Measurements from ENCODE around the gene SPAG4. TPM values are rescaled to one million over a fixed set of nuclear protein-coding genes. Genes with fewer than 3 reads are reported as not detected.

SPAG4 gene
- total RNA-seq, 4 donors from 2014 or later = 1.3 to 5.7 (median 2.6) TPM

DNA sequence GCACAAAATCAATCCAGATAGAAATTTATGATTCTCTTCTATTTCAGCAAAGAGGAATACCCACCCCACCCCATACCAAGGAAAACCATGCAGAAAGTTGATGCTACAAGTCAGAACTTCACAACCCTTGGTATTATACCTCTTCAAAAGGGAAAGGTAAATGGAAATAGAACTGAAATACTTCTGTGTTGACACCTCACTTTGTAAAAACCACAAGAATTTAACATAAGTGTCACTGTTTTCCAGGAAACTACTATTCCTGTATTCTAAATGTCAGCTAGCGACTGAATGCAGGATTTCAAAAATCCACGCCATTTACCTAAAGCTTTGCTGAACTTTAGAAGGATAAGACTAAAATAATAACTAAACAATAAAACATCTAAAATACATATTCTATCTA, 45.4 kb downstream of the SPAG4 start:
- WGBS, 2 donors = 69 to 71% methylated on average over 2 of the region's 2 CpGs
- TF ChIP-seq EP300 (IDR thresholded peaks at IDR 0.05) = no peak
- TF ChIP-seq POLR2A (IDR thresholded peaks at IDR 0.05) = no peak
- TF ChIP-seq, protein P1, sequence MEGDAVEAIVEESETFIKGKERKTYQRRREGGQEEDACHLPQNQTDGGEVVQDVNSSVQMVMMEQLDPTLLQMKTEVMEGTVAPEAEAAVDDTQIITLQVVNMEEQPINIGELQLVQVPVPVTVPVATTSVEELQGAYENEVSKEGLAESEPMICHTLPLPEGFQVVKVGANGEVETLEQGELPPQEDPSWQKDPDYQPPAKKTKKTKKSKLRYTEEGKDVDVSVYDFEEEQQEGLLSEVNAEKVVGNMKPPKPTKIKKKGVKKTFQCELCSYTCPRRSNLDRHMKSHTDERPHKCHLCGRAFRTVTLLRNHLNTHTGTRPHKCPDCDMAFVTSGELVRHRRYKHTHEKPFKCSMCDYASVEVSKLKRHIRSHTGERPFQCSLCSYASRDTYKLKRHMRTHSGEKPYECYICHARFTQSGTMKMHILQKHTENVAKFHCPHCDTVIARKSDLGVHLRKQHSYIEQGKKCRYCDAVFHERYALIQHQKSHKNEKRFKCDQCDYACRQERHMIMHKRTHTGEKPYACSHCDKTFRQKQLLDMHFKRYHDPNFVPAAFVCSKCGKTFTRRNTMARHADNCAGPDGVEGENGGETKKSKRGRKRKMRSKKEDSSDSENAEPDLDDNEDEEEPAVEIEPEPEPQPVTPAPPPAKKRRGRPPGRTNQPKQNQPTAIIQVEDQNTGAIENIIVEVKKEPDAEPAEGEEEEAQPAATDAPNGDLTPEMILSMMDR (IDR thresholded peaks at IDR 0.05) = no peak
- Histone ChIP-seq H3K27ac (peak overlapping the region in 2 of 4 donors; percentile 62 to 64), H3K27me3 (no peaks in the 10 kb centered on the region), H3K4me3 (peak overlapping the region in 1 of 4 donors; percentile 2), H3K4me1 (peaks cover 0 to 78% (median 47%) of the 10 kb centered on the region in 4 donors), H3K9me3 (no peaks in the 10 kb centered on the region), H3K36me3 (no peaks in the 10 kb centered on the region)
- DNase-seq (ENCODE audit: low spot score in 2 of 2) = no peak

DNA sequence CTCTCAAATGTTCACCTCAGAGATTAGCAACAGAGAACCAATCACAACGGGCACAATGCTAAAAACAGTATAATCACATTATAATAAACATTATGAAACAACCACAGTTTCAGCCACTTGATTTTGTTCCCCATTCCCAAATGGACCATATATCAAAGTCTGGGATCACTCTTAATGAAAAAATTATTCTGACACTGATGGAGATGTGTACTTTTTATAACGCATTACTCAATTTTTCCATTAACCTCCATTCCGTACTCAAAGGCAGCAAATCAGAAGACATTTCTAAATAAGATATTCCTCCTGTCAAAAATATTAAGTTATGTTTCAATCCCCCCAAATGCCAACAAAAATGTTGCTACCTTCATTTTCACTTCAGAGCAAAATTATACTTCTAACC, 46.3 kb downstream of the SPAG4 start:
- H3K4me1 ChIP-seq = peaks cover 0 to 69% (median 45%) of the 10 kb centered on the region in 4 donors
- 26 to 30% methylated on average over 3 of the region's 3 CpGs for WGBS, 2 donors
- H3K27ac ChIP-seq = peak overlapping the region in 2 of 4 donors; percentile 62 to 64
- no peaks in the 10 kb centered on the region for H3K27me3 ChIP-seq
- peak overlapping the region in 1 of 4 donors; percentile 2 for H3K4me3 ChIP-seq
- DNase-seq (ENCODE audit: low spot score in 2 of 2) = no peak
- H3K9me3 ChIP-seq = no peaks in the 10 kb centered on the region
- no peak for TF ChIP-seq POLR2A (IDR thresholded peaks at IDR 0.05)
- TF ChIP-seq EP300 (IDR thresholded peaks at IDR 0.05) = no peak
- TF ChIP-seq, protein P1 (IDR thresholded peaks at IDR 0.05) = no peak
- no peaks in the 10 kb centered on the region for H3K36me3 ChIP-seq

DNA sequence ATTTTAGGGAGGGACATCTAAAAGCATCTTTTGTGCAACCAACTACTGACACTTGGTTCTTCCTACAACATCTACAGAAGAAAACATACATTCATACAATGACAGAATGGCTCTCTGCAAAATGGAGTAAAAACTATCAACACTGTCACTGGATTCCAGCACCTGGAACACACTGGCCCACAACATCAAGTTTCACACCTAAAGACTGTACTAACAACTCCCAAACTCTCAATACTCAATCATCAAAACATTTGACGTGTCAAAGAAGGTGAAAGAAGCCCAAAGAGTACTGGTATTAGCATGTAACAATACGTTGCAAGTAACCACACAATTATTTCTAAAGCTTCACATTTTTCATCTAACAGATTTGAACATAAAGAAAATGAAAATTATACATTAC, 46.9 kb downstream of the SPAG4 start:
- no peak for DNase-seq (ENCODE audit: low spot score in 2 of 2)
- Histone ChIP-seq H3K27ac (peak overlapping the region in 2 of 4 donors; percentile 64 to 98), H3K36me3 (peaks cover 0 to 5% (median 0%) of the 10 kb centered on the region in 3 donors), H3K4me1 (peaks cover 0 to 63% (median 42%) of the 10 kb centered on the region in 4 donors), H3K27me3 (no peaks in the 10 kb centered on the region), H3K4me3 (peak overlapping the region in 2 of 4 donors; percentile 69 to 78), H3K9me3 (no peaks in the 10 kb centered on the region)
- TF ChIP-seq POLR2A (IDR thresholded peaks at IDR 0.05) = no peak
- TF ChIP-seq, protein P1 (IDR thresholded peaks at IDR 0.05) = no peak
- TF ChIP-seq EP300 (IDR thresholded peaks at IDR 0.05) = no peak
- 16 to 24% methylated on average over 2 of the region's 2 CpGs for WGBS, 2 donors

- 0 to 2% methylated on average over 26 to 28 of the region's 28 CpGs for WGBS, 2 donors
- Histone ChIP-seq H3K4me3 (peak overlapping the region; percentile 69 to 90 (median 78)), H3K27me3 (no peaks in the 10 kb centered on the region), H3K27ac (peak overlapping the region; percentile 97 to 99 (median 98)), H3K9me3 (no peaks in the 10 kb centered on the region), H3K4me1 (peaks cover 0 to 50% (median 41%) of the 10 kb centered on the region in 4 donors), H3K36me3 (peaks cover 0 to 14% (median 3%) of the 10 kb centered on the region in 3 donors)
- TF ChIP-seq POLR2A (IDR thresholded peaks at IDR 0.05) (peak in 1 of 2 donors; percentile 35), EP300 (IDR thresholded peaks at IDR 0.05) (no peak)
- TF ChIP-seq, protein P1 (IDR thresholded peaks at IDR 0.05) = peak in 1 of 5 experiments; percentile 0
- peak in 1 of 2 donors; percentile 19 for DNase-seq (ENCODE audit: low spot score in 2 of 2)
Measured at GRCh38 chr20:35663516-35664465, 48.2 kb downstream of the SPAG4 start.
